HTR-8/SVneo (cell line): ENCODE measurements around the gene KIF13A.

Source experiments
- DNase-seq: peaks from one replicate; pipeline ENCODE4 v3.0.0; 2011; ENCODE audit warnings: low spot score, mixed read lengths; ENCODE audit not compliant: insufficient read length
- FAIRE-seq: peaks from 2 replicates; lab custom pipeline; 2011; peaks lifted over from hg19 to GRCh38; lab: Jason Lieb, UNC

The KIF13A gene

DNA sequence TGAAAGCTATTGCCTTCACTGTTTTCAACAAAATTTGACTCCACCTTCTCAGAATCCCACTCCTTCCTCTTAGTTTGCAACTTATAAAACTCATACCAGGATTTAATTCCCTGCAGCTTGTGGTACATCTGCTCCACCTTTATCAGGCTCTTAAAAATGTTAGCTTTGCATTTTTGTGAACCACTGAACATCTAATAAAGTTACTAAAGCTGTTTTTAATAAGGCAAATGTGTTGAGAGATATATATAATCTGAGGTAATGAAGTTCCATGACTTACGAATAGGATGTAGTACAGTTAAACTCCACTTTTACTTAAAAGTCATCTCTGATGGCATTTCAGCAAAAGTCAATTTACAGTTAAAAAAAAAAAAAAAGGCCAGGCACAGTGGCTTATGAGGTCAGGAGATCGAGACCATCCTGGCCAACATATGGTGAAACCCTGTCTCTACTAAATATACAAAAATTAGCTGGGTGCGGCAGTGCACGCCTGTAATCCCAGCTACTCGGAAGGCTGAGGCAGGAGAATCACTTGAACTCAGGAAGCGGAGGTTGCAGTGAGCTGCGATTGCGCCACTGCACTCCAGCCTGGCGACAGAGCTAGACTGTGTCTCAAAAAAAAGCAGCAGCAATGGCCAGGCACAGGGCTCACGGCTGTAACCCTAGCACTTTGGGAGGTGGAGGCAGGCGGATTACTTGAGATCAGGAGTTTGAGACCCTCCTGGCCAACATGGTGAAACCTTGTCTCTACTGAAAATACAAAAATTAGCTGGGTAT is 106.2 kb downstream of the KIF13A start:
- FAIRE-seq (no peak), DNase-seq (no peak)

DNA sequence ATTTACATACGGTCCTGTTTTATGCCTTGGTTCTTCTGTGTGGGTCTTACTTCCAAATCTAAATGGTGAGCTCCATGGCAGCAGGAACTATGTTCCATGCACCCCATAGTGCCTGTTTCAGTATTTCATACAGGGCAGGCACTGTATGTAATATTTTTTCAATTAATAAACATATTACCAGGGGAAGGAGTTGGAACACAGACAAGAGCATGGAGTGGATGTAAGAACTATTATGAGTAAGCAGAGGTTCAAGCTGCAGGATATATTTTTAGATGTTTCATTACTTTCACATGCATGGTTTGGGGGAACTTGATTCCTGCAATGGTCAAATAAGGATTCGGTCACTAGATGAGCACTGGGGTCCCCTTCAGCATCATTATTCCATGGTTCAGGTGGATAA is 108.3 kb downstream of the KIF13A start:
- FAIRE-seq (no peak), DNase-seq (no peak)

- DNase-seq (no peak), FAIRE-seq (no peak)
These were observed 108.7 kb downstream of the KIF13A start for GRCh38 chr6:17878734-17879133.

GRCh38 chr6:17877895-17878440 is 109.5 kb downstream of the KIF13A start:
- no peak for DNase-seq
- no peak for FAIRE-seq

GRCh38 chr6:17877196-17877894 is 110.1 kb downstream of the KIF13A start:
- DNase-seq (peak; percentile 56), FAIRE-seq (no peak)

DNA sequence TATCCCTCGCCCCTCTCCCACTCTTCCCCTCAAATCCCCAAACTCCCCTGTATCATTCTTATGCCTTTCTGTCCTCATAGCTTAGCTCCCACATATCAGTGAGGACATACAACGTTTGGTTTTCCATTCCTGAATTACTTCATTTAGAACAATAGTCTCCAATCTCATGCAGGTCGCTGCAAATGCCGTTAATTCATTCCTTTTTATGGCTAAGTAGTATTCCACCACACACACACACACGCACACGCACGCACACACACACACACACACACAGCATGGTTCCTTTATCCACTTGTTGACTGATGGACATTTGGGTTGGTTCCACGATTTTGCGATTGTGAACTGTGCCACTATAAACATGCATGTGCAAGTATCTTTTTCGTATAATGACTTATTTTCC is 112.7 kb downstream of the KIF13A start:
- DNase-seq (no peak), FAIRE-seq (peak; percentile 42)

DNA sequence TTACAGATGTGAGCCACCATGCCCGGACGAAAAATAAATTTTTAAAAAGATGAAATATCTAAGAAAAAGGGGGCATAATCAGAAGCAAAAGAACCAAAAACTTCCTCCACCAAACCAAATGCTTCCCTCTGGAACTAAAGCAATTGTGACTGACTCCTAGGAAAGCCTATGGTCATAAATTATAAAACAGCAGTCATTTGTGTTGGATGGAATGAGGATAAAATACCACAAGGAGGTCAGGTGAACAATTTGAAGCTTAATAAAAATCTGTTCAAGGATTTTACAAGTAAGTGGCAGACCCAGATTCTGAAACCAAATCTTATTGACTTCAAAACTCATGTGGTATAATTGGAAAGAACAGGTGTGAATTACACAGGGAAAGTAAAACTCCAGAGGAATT is 114.5 kb downstream of the KIF13A start:
- no peak for FAIRE-seq
- DNase-seq: no peak

DNA sequence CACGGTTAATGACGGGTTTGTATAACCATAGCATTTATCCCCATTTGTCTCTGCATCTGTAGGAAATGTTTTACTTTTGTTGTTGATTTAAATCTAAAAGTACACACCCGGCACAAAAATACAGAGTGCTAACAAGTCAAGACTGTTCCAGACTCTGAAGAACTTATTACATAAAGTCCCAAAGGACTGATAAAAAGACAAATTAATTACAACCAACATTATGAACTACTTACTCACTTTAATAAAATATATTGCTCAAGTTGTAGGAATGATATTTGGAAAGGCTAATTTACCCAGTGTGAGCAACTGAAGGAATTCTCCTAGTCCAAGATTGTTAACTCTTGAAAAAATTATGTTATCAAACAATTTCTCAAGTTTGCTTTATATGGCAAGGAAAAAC is 115.6 kb downstream of the KIF13A start:
- DNase-seq: no peak
- no peak for FAIRE-seq

GRCh38 chr6:17871189-17871519 is 116.3 kb downstream of the KIF13A start:
- FAIRE-seq (no peak), DNase-seq (no peak)

DNA sequence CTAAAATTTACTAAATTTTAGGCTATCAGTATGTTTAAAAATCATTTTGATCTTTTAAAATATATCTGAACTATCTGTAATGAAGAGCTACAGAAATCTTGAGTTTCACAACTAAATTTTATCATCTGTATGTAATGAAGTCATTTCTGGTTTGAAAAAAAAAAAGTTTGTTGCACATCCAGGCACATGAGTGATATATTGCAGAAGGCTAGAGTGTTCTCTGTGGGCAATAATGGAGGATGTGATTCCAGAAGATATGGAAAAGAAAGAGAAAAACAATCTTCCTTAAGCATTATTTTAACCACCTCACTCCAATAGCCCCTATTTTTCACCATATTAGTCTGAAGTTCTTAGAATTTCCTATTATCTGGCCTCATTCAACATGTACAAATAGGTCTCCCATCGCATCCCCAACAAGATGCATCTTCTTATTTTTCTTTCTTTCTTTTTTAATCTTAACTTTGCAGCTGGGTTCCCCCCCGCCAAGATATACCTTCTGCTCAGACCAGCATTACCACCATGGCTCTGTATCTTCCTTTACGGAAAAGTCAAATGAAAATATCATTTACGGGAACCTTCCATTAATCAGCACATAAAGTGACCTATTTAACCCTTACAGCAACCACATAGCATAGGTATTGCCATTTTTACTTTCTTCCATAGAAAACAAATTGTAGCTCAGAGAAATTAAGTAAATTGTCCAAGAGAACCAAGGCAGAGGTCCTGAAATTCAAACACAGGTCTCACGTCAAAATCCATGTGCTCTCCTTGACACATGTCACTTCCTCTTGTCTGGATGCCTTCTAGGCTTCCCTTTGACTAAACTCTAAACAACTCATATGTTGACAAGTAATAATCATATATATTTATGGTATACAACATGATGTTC is 116.9 kb downstream of the KIF13A start:
- FAIRE-seq: no peak
- no peak for DNase-seq

DNA sequence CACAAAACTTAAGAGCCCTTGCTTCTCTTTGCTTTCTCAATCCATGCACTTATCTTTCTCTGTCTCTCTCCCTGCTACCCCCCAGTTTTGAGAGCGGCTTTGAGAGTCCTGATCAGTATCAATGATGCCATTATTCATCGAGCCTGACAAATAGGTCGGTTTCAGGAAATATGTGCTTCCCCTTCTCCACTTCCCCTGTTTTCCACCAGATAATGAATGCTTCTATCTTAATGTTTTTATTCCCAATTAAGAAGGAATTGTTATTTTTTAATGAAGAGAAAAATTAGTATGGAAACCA is 117.7 kb downstream of the KIF13A start:
- DNase-seq (no peak), FAIRE-seq (no peak)

DNA sequence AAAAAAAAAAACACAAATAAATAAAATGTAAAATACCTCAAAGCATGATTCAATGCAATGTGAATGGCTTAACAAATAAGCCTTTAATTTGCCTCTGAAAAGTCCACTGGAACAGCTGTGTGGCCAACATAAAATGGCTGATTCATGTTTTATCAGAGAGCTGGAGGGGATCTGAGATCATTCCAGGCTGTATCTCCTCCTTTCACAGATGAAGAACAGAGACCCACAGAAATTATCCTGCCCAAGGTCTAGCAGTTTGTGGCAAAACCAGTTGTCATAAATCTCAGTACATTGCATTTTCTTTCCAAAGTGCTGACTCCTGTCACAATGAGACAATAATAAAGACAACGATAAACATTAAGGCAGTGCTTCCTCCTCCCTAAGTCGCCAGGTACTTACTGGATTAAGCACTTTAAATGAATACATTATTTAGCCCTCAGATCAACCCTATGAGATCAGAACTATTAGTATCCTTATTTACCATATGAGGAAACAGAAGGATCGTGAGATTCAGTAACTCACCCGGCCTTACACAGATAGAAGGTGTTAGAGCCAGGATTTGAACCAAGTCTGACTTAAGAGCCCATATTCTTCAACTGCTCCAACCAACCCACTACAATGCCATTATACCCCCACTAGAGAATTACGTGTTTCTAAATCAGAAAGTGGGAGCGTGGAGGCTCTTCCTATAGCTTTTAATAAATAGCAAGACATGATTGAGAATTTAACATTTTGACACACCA is 118.3 kb downstream of the KIF13A start:
- DNase-seq (no peak), FAIRE-seq (no peak)

DNA sequence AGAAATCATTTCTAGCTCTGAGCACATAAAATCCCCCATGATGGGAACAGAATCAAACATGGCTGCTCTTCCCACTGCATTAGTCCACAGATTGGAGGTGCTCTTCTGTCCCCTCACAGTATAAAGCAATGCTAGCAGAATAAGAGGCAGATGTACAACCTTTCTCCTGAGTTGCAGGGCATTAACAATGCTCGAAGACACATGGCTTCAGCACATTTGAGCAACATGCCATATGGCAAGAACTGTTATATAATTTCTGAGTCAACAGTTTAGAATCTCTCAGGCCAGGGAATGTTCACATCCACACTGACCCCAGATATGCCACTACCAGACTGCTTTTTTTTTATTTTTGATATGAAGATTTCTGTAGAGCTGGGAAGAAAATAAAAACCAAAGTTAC is 119.6 kb downstream of the KIF13A start:
- DNase-seq: peak; percentile 40

DNA sequence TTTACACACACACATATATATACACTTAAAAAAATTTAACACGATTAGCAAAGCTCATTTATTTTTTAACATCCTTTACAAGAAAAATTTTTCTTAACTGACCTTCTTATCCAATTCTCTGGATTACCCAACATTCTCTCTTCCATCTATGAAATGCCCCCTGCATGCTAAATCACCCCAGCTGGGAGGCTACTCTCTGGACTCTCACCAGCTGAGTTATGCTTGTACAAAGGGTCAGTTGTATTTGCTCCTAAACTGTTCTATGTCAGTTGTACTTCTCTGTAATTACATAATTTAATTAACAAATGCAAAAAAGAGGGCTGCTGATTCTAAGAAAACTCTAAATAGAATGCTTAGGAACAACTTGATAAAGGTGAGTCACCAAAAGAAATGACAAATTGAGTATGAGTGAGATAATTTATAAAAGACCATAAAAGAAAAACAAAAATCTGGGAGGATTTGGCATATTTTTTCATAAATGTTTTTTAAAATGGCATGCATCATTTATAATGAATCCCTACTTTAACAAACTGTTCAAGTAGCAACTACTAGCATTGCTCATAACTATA is 120.5 kb downstream of the KIF13A start:
- DNase-seq (no peak), FAIRE-seq (no peak)

More for the DNA sequence above, 119.6 kb downstream of the KIF13A start:
- peak; percentile 66 for FAIRE-seq

- DNase-seq (peak; percentile 65), FAIRE-seq (peak; percentile 95)
These were observed 121.4 kb downstream of the KIF13A start for GRCh38 chr6:17865798-17866725.

DNA sequence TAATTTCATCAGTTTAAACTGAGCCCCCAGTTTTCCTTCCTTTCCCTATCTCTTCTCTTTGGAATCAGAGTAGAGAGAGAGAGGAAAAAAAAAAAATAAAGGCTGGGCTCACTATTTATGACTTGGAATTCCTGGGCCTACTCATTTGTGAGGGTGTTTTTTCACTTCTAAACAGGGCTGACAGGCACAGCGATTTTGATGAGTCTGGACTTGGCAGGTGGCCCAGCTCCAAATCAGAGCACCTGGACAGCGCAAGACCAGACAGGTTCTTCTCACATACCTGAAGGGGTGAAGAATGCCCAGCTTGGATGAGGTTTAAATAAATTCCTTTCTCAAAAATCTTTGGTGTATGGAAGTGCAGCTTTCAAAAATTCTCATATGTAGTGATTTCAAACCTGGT is 122.2 kb downstream of the KIF13A start:
- FAIRE-seq: no peak
- no peak for DNase-seq

GRCh38 chr6:17863901-17864754 is 123.3 kb downstream of the KIF13A start:
- FAIRE-seq: no peak
- peak; percentile 53 for DNase-seq

GRCh38 chr6:17861361-17861760 is 126.1 kb downstream of the KIF13A start:
- DNase-seq: no peak
- FAIRE-seq: no peak
